T-helper 22 cell (primary cell): Measurements from ENCODE around the gene HUS1B.
"Not testable (repeated sequence)": the region's sequence is repeated elsewhere in the genome, so short reads cannot be mapped to it uniquely, and the experiment has no call there.

Experiments
- DNase-seq: peaks from one replicate; pipeline ENCODE4 v3.0.0-alpha.2; 2020; ENCODE audit warnings: low read depth

Gene HUS1B

GRCh38 chr6:678520-678919 lies 21.6 kb upstream of the HUS1B start:
- no peak for DNase-seq

- DNase-seq = no peak
Observed at GRCh38 chr6:677919-678318, 21.0 kb upstream of the HUS1B start.

- DNase-seq = no peak
Observed at GRCh38 chr6:674956-675355, 18.1 kb upstream of the HUS1B start.

GRCh38 chr6:674406-674805 lies 17.5 kb upstream of the HUS1B start:
- no peak for DNase-seq

GRCh38 chr6:667253-667927 lies 10.5 kb upstream of the HUS1B start:
- no peak for DNase-seq

- DNase-seq = no peak
Observed at GRCh38 chr6:665403-666267, 8.7 kb upstream of the HUS1B start.

GRCh38 chr6:663788-664187 lies 6.9 kb upstream of the HUS1B start:
- DNase-seq = not testable (repeated sequence)

- no peak for DNase-seq
Observed at GRCh38 chr6:659716-660581, 3.0 kb upstream of the HUS1B start.

GRCh38 chr6:658244-658643 lies 1.3 kb upstream of the HUS1B start:
- no peak for DNase-seq

GRCh38 chr6:657743-658142 lies 843 bp upstream of the HUS1B start:
- DNase-seq = no peak

- DNase-seq = no peak
Observed at GRCh38 chr6:654136-654535, 2.8 kb downstream of the HUS1B start.

GRCh38 chr6:652865-653264 lies 4.0 kb downstream of the HUS1B start:
- DNase-seq = no peak

GRCh38 chr6:650098-650497 lies 6.8 kb downstream of the HUS1B start:
- DNase-seq = no peak

GRCh38 chr6:642805-643204 lies 14.1 kb downstream of the HUS1B start:
- DNase-seq = no peak

- no peak for DNase-seq
Observed at GRCh38 chr6:641225-641985, 15.5 kb downstream of the HUS1B start.

- DNase-seq = no peak
Observed at GRCh38 chr6:636488-636887, 20.4 kb downstream of the HUS1B start.

- no peak for DNase-seq
Observed at GRCh38 chr6:635233-635632, 21.7 kb downstream of the HUS1B start.

GRCh38 chr6:633611-634010 lies 23.3 kb downstream of the HUS1B start:
- no peak for DNase-seq

GRCh38 chr6:628766-629165 lies 28.1 kb downstream of the HUS1B start:
- no peak for DNase-seq

GRCh38 chr6:626236-626635 lies 30.7 kb downstream of the HUS1B start:
- DNase-seq = no peak

- no peak for DNase-seq
Observed at GRCh38 chr6:624979-625378, 31.9 kb downstream of the HUS1B start.

GRCh38 chr6:622462-622861 lies 34.4 kb downstream of the HUS1B start:
- no peak for DNase-seq
